ENCODE measurements around the gene PSMB8. TPM values are rescaled to one million over a fixed set of nuclear protein-coding genes. Genes with fewer than 3 reads are reported as not detected.

The PSMB8 gene
- total RNA-seq, 6 donors from 2014 or later, result 48.2 to 110 (median 71.7) TPM

GRCh38 chr6:32867554-32868256, 23.9 kb upstream of the PSMB8 start:
- no peak for ATAC-seq (ENCODE audit: low FRiP score in 2 of 2)
- H3K27me3 ChIP-seq, result no peaks in the 10 kb centered on the region
- DNase-seq, result no peak
- no peaks in the 10 kb centered on the region for H3K36me3 ChIP-seq
- no peak overlapping the region for H3K4me3 ChIP-seq
- H3K9me3 ChIP-seq, result no peaks in the 10 kb centered on the region
- H3K27ac ChIP-seq, result no peak overlapping the region
- TF ChIP-seq EP300 (IDR thresholded peaks at IDR 0.05) (no peak), POLR2AphosphoS5 (IDR thresholded peaks at IDR 0.05) (no peak), POLR2A (IDR thresholded peaks at IDR 0.05) (no peak)
- TF ChIP-seq, protein P1, sequence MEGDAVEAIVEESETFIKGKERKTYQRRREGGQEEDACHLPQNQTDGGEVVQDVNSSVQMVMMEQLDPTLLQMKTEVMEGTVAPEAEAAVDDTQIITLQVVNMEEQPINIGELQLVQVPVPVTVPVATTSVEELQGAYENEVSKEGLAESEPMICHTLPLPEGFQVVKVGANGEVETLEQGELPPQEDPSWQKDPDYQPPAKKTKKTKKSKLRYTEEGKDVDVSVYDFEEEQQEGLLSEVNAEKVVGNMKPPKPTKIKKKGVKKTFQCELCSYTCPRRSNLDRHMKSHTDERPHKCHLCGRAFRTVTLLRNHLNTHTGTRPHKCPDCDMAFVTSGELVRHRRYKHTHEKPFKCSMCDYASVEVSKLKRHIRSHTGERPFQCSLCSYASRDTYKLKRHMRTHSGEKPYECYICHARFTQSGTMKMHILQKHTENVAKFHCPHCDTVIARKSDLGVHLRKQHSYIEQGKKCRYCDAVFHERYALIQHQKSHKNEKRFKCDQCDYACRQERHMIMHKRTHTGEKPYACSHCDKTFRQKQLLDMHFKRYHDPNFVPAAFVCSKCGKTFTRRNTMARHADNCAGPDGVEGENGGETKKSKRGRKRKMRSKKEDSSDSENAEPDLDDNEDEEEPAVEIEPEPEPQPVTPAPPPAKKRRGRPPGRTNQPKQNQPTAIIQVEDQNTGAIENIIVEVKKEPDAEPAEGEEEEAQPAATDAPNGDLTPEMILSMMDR (IDR thresholded peaks at IDR 0.05), result no peak
- H3K4me1 ChIP-seq, result peaks cover 0 to 6% (median 0%) of the 10 kb centered on the region in 4 donors
- WGBS, 2 donors, result 65 to 68% methylated on average over 8 of the region's 8 CpGs

GRCh38 chr6:32867022-32867477, 23.2 kb upstream of the PSMB8 start:
- H3K27ac ChIP-seq, result no peak overlapping the region
- 47 to 78% methylated on average over 3 of the region's 3 CpGs for WGBS, 2 donors
- H3K4me1 ChIP-seq, result peaks cover 0 to 6% (median under 1%) of the 10 kb centered on the region in 4 donors
- no peak for TF ChIP-seq POLR2AphosphoS5 (IDR thresholded peaks at IDR 0.05)
- no peaks in the 10 kb centered on the region for H3K9me3 ChIP-seq
- H3K4me3 ChIP-seq, result no peak overlapping the region
- H3K36me3 ChIP-seq, result no peaks in the 10 kb centered on the region
- H3K27me3 ChIP-seq, result no peaks in the 10 kb centered on the region
- DNase-seq, result no peak
- no peak for ATAC-seq (ENCODE audit: low FRiP score in 2 of 2)

- WGBS, 2 donors, result 67 to 72% methylated on average over 10 of the region's 10 CpGs
- DNase-seq, result no peak
- no peak overlapping the region for H3K4me3 ChIP-seq
- H3K27me3 ChIP-seq, result no peaks in the 10 kb centered on the region
- no peak for ATAC-seq (ENCODE audit: low FRiP score in 2 of 2)
- H3K27ac ChIP-seq, result no peak overlapping the region
- no peaks in the 10 kb centered on the region for H3K9me3 ChIP-seq
- H3K4me1 ChIP-seq, result peaks cover 0 to 9% (median 6%) of the 10 kb centered on the region in 4 donors
- TF ChIP-seq POLR2A (IDR thresholded peaks at IDR 0.05) (no peak), EP300 (IDR thresholded peaks at IDR 0.05) (no peak), POLR2AphosphoS5 (IDR thresholded peaks at IDR 0.05) (no peak)
- TF ChIP-seq, protein P1 (IDR thresholded peaks at IDR 0.05), result no peak
- H3K36me3 ChIP-seq, result no peaks in the 10 kb centered on the region
Measured at GRCh38 chr6:32865724-32866443, 22.0 kb upstream of the PSMB8 start.

GRCh38 chr6:32862725-32863124, 18.9 kb upstream of the PSMB8 start:
- TF ChIP-seq POLR2A (IDR thresholded peaks at IDR 0.05) (no peak), EP300 (IDR thresholded peaks at IDR 0.05) (no peak), POLR2AphosphoS5 (IDR thresholded peaks at IDR 0.05) (no peak)
- TF ChIP-seq, protein P1 (IDR thresholded peaks at IDR 0.05), result no peak
- Histone ChIP-seq H3K27ac (no peak overlapping the region), H3K36me3 (peaks cover 5 to 25% (median 15%) of the 10 kb centered on the region in 4 donors), H3K27me3 (no peaks in the 10 kb centered on the region), H3K4me3 (no peak overlapping the region), H3K4me1 (peaks cover 0 to 17% (median 5%) of the 10 kb centered on the region in 4 donors), H3K9me3 (no peaks in the 10 kb centered on the region)
- ATAC-seq (ENCODE audit: low FRiP score in 2 of 2) (no peak), DNase-seq (no peak)
- 50 to 56% methylated on average over 3 of the region's 3 CpGs for WGBS, 2 donors

GRCh38 chr6:32860674-32861073, 16.8 kb upstream of the PSMB8 start:
- no peaks in the 10 kb centered on the region for H3K9me3 ChIP-seq
- WGBS, 2 donors, result 61 to 68% methylated on average over 1 of the region's 1 CpG
- TF ChIP-seq, protein P1 (IDR thresholded peaks at IDR 0.05), result no peak
- no peak for TF ChIP-seq POLR2AphosphoS5 (IDR thresholded peaks at IDR 0.05)
- no peak for TF ChIP-seq POLR2A (IDR thresholded peaks at IDR 0.05)
- no peak for TF ChIP-seq EP300 (IDR thresholded peaks at IDR 0.05)
- H3K27me3 ChIP-seq, result no peaks in the 10 kb centered on the region
- DNase-seq (no peak), ATAC-seq (ENCODE audit: low FRiP score in 2 of 2) (no peak)
- H3K27ac ChIP-seq, result peak overlapping the region in 3 of 4 donors; percentile 54 to 69 (median 68)
- peaks cover 5 to 40% (median 16%) of the 10 kb centered on the region in 4 donors for H3K36me3 ChIP-seq
- peaks cover 4 to 23% (median 9%) of the 10 kb centered on the region in 4 donors for H3K4me1 ChIP-seq
- no peak overlapping the region for H3K4me3 ChIP-seq

All from upper lobe of left lung (tissue), 6 donors.